Activated CD4-positive, alpha-beta T cell treated with anti-CD3 and anti-CD28 coated beads, Interleukin-2, amount 50 U/mL, for 4 hours (primary cell): ENCODE results near the gene RPS13.
"Not testable (repeated sequence)": the region's sequence is repeated elsewhere in the genome, so short reads cannot be mapped to it uniquely, and the experiment has no call there.

Experiments
- DNase-seq, 2 experiments: peaks; one replicate each; pipeline ENCODE4 v3.0.0-alpha.2; 2020

Gene RPS13

DNA sequence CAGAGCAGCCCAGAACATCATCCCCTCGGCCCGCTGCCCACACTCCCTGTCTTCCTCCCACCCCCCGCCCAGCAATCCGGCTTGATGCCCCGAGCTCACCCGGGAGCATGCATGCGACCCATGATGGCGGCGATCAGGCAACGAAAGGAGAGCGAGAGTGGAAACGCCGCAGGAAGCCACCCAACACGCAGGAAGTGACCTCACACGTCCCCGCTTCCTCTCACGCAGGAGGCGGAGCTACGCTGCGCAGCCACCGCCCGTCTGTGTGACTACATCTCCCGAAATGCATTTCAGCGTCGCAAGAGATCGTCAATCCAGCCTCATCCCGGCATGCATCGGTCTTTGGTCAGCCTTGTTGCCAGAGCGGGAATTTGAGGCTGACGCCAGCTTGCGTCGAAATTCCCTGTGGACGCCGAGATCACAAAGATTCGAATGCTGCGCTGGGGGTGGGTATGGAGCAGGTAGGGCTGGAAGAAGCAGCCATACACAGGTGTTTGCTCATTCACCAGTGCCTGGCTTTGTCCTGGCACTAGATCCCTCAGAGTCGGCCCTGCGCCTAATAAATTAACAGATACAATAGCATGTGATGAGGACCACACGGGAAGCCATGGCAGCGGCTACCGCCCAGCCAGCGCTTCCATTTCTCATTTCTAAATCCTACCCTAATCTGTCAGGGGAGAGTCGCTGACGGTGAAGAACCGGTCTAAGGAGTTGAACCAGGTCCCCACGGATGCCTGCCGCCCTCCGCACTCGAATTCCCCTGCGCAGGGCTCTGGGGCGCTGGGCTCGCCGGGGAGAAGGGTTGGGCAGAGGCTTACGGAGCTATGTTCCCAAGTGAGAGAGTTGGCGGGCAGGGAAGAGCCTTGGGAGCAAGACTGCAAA is at the start of gene RPS13:
TSS of gene RPS13 (minus strand) at position 148 of the 882 bp plus-strand sequence. CDS start at position 122, 26 bp downstream.
- DNase-seq, result peak; percentile 89 to 91

DNA sequence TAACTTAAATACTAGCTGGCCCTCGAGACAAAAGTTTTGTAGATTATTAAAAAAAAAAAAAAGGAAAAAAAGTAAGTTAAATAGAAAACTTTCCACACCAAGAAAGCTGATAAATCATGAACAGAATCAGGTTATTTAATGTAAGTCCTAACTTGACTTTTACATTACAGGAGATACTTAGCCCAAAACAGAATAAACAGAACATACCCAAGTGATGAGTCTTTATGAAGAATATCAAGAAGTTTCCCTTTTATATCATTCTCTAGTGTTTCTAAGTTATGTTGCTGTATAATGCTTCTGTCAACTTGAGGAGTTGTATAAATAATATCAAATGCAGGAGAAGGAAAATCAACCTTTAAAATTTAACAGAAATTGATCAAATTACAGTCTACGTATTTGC is 44.5 kb upstream of the RPS13 start:
- DNase-seq, result no peak

DNA sequence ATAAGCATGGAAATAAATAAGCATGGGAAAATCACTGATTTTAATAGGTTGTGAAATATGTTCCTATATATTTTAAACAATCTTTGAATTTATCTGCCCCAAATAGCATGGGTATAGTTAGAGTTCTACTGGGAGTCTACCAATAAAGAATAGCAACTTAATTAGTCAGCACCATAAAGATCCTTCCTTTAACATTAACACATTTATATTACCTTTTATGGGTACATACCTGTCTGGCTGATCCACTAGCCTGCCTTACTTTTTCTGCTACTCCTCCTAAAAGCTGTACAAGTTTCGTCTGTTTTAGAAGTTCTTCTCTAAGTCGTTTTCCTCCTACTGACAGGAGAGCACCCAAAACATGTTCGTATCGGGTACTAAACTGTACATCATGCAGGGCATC is 39.8 kb upstream of the RPS13 start:
- DNase-seq, result no peak

DNA sequence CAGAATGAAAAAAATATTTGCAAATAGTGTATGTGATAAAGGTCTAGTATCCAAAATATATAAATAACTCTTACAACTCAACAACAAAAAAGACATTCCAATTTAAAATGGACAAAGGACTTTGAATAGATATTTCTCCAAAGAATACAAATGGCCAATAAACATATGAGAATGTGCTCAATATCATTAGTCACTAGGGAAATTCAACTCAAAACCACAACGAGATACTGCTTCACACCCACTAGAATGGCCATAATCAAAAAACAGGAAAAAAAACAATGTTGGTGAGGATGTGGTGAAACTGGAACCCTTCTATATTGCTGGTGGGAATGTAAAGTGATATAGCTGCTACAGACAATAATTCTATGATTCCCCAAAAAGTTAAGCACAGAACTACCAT is 38.6 kb upstream of the RPS13 start:
- no peak for DNase-seq

DNA sequence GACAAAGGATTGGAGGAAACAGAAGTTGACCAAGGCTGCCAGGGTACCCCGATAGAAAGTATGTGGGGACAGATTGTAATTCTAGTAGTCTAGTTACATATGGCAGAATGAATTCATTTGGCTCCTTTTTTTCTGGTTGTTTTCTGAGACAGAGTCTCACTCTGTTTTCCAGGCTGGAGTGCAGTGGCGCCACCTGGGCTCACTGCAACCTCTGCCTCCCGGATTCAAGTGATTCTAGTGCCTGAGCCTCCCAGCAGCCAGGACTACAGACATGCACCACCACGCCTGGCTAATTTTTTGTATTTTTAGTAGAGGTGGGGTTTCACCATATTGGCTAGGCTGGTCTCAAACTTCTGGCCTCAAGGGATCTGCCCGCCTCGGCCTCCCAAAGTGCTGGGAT is 30.3 kb upstream of the RPS13 start:
- not testable (repeated sequence) for DNase-seq

DNA sequence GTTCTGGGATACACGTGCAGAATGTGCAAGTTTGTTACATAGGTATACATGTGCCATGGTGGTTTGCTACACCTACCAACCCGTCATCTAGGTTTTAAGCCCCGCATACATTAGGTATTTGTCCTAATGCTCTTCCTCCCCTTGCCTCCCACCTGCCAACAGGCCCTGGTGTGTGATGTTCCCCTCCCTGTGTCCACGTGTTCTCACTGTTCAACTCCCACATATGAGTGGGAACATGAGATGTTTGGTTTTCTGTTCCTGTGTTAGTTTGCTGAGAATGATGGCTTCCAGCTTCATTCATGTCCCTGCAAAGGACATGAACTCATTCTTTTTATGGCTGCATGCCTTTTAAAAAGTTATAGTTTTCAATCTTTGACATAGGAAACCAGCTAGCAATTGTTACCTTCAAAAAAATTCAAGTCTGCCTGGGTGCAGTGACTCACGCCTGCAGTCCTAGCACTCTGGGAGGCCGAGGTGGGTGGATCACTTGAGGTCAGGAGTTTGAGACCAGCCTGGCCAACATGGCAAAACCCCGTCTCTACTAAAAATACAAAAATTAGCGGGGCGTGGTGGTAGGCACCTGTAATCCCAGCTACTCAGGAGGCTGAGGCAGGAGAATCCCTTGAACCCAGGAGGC is 28.1 kb upstream of the RPS13 start:
- DNase-seq, result not testable (repeated sequence)

DNA sequence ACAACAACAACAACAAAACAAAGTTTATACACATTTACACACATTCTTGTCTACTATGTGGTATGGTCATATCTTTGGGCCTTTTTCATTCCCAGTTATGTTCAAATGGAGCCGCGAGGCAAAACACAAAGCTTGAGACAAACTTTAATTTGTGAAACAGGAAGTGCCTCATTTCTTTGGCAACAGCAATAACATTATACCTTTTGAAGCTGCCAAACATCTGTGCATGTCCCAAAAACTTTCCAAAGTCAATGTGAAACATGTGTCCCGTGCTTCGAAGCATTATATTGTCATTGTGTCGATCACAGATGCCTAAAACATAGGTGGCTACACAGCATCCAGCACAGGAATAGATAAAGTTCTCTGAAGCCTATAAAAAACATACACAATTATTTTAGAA is 25.0 kb upstream of the RPS13 start:
- DNase-seq, result no peak

DNA sequence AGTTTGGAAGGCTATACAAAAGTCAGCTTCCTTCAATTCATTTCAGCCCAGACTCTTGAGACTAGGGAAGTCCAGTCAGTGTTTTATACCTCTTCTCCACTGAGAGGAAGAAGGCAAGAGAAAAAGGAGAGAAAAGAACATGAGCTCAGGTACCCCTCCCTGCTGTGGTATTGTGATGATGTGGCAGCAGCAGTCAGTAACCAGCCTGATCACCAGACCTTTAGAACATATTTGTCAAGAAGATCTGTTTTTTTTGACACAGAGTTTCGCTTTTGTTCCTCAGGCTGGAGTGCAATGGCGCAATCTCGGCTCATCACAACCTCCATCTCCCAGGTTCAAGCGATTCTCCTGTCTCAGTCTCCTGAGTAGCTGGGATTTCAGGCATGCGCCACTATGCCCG is 21.2 kb upstream of the RPS13 start:
- no peak for DNase-seq

DNA sequence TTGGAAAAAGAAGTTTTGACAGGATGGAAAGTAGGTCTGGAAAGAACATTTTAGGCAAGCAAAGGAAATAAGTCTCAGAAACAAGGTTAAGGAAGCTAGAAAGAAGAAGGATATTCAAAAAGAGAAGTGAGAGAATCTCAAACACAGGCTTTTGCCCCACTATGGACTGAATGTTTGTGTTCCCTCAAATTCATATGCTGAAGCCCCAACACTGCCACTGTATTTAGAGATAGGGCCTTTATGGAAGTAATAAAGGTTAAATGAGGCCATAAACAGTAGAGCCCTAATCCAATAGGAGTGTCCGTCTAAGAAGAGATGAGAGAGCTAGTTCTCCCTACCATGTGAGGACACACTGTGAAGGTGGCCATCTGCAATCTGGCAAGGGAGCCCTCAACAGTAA is 20.6 kb upstream of the RPS13 start:
- DNase-seq, result no peak

DNA sequence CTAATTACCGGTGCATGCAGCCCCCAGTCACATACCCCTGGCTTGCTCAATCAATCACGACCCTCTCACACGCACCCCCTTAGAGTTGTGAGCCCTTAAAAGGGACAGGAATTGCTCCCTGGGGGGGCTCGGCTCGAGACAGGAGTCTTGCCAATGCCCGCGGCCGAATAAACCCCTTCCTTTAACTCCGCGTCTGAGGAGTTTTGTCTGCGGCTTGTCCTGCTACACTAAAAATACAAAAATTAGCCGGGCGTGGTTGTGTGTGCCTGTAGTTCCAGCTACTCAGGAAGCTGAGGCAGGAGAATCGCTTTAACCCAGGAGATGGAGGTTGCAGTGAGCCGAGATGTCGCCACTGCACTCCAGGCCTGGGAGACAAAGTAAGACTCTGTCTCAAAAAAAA is 8.5 kb upstream of the RPS13 start:
- DNase-seq, result not testable (repeated sequence)

DNA sequence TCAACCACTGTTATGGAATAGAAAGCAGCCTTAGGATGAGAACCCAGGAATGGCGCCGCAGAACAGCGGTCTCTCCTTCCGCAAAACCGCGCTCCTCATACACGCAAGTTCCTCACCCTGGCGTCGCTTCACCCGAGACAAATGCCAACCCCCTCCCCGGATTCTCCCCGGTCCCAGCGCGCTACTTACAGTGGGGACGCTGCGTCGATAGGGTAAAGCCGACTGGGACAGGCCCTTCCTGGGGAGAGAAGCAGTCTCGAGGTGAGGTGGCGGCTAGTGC is 287 bp downstream of the RPS13 start:
- no peak for DNase-seq

DNA sequence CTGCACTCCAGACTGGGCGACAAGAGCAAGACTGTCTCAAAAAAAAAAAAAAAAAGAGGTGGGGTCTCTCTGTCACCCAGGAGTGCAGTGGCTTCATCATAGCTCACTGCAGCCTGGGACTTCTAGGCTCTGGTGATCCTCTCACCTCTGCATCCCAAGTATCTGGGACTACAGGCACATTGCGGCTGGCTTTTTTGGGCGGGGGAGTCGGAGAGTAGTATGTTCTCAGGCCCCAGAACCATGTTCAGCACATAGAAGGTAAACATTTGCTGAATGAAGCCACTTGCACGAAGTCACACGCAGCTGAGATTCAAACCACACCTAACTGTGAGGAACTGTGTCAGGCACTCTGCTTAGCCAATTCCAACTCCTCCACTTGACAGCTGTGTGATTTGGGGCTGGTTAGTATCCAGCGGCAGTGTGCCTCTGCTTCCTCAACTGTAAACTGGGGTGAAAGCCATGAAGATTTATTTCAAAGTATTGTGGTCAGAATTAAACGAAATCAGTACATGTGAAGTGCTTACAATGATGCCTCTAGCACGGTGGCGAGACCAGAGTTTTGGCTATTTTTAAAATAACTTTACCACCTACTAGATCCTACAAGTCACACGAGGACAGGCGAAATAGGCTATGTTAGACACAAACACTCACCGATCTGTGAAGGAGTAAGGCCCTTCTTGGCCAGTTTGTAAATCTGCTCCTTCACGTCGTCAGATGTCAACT is 789 bp downstream of the RPS13 start:
- DNase-seq, result no peak

DNA sequence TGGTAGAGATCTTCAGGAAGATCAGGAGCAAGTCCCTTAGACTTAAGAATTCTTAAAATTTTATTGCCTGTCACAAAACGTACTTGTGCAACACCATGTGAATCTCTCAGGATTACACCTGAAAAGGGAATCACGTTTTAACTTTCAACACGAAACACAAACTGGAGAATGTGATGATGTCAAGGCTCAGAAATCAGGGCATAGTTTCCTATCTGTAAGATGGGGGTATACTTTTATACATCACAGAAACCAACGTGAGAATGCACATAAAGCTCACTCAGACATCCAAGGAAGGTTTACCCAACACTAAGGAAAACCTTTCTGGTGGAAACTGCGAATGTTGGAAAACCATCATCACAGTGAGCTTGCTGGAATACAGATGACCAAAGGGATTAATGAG is 2.0 kb downstream of the RPS13 start:
- DNase-seq, result no peak

DNA sequence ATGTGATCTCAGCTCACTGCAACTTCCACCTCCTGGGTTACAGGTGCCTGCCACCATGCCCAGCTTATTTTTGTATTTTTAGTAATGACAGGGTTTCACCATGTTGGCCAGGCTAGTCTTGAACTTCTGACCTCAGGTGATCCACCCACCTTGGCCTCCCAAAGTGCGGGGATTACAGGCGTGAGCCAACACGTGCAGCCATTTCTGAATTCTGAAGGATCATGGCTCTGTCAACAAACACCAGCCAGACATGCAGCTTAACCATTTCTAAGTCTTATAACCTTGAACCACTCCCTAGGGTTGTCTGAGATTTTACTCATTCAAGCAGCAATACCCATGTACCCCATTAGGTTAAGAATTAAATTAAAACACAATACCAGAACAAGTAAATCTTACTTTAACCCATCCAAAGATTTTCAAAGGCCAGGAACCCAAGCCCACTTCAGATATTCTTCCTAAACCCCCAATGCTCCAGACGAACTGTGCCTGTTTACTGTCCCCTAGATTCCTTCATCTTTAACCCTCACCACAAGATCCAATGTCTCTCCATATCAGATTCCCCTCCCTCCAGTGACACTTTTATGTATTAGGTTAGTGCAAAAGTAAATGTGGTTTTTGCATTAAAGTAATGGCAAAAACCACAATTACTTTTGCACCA is 4.0 kb downstream of the RPS13 start:
- DNase-seq, result no peak

DNA sequence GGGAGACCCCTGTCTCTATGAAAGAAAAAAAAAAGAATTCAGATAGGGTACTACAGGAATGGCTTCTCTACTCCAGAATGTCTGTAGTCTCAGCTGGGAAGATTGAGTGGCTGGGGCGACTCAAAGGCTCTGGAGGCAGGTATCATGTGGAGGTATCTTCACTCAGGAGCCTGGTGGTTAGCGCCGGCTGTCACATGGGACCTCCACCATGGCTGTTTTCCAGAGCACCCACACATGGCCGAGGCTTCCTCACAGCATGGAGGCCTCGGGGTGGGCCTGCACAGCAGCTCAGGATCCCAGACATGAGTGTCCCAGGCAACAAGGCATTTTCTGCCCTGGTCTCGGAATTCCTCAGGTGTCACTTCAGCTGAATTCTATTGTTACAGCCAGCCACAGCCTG is 10.1 kb downstream of the RPS13 start:
- DNase-seq, result no peak

DNA sequence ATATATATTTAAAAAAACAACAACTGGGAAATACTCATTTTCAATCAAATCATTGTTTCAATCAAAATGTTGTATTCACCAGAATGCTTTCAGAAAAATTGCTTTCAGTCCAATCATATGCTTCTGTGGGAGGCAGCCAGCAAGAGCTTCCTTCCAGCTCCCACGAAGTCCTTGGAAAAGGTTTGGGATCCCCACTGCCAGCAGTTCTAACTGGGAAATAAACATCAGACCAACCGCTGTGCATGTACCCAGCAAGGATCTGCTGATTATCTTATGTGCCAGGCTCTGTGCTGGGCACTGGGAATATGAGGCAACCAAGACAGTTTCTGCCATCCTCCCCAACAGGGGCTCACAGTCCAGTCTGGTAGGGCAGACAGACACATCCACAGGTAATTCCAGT is 10.8 kb downstream of the RPS13 start:
- no peak for DNase-seq

DNA sequence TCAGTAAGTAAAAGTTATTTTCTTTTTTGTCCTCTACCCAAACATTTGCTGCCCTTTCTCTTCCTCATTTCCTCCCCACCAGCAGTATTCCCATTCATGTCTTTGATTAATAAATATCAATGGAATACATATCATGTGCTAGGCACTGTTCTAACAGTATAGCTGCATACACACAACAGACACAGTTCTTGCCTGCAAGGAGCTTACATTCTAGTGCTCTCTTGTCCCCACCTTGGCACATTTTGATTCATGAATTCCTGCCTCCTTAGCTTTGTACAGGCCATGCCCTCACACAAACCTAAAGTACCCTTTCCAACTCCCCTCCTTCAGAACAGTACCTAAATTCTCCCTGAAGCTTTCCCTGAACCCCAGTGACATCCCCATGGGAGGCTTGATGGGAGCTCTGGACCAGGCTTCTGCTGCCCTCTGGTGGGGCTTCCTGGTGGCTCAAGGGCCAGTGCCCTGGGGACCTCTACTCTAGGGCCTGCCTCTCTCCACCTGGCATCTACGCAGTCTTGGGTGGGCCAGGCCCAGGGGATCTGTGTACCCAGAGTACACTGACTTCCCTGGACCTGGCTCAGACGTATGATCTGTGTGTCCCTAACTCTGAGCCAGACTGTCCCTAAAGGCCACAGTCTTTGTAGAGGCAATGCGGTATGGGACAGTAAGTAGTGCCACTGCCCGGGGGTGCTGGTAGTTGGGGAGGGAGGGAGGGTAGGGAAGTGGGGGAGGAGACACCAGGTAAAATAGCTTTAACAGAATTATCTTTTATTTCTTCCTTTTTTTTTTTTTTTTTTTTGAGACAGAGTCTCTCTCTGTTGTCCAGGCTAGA is 14.1 kb downstream of the RPS13 start:
- peak; percentile 19 to 25 for DNase-seq

DNA sequence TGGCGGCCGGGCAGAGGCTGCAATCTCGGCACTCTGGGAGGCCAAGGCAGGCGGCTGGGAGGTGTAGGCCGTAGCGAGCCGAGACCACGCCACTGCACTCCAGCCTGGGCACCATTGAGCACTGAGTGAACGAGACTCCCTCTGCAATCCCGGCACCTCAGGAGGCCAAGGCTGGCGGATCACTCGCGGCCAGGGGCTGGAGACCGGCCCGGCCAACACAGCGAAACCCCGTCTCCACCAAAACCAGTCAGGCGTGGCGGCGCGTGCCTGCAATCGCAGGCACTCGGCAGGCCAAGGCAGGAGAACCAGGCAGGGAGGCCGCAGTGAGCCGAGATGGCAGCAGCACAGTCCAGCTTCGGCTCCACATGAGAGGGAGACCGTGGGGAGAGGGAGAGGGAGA is 26.3 kb downstream of the RPS13 start:
- not testable (repeated sequence) for DNase-seq

DNA sequence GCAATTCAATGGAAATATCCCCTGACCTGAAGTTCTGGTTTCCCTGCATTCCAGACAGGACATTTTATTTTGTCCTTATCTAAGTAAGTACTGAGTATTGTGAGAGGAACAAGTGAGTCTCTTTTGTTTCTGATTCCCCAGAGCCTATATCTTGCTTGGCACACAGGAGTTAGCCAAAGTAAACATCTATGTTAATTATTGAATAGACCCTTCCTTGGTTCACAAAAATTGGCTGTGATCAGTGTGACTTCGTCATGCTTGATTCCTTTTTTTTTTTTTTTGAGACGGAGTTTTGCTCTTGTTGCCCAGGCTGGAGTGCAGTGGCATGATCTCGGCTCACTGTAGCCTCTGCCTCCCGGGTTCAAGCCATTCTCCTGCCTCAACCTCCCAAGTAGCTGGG is 29.0 kb downstream of the RPS13 start:
- not testable (repeated sequence) for DNase-seq

DNA sequence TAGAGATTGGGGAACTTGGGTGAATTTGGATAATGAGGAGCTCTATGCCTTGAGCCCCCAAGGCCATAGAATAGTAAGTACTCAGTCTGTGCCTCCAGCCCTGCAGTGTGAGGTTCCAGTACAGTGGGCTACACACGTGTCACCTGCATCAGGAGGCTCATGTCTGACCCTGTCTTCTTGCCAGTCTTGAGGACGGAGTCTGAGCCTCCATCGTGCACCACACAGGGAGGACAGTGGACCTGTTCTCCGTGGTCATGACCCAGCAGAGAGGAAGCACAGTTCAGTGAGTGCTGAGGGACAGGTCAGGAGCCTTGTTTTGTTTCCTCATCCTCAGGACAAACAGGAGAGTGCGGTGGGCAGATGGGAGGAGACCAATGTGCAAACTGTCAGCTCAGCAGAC is 30.8 kb downstream of the RPS13 start:
- no peak for DNase-seq

DNA sequence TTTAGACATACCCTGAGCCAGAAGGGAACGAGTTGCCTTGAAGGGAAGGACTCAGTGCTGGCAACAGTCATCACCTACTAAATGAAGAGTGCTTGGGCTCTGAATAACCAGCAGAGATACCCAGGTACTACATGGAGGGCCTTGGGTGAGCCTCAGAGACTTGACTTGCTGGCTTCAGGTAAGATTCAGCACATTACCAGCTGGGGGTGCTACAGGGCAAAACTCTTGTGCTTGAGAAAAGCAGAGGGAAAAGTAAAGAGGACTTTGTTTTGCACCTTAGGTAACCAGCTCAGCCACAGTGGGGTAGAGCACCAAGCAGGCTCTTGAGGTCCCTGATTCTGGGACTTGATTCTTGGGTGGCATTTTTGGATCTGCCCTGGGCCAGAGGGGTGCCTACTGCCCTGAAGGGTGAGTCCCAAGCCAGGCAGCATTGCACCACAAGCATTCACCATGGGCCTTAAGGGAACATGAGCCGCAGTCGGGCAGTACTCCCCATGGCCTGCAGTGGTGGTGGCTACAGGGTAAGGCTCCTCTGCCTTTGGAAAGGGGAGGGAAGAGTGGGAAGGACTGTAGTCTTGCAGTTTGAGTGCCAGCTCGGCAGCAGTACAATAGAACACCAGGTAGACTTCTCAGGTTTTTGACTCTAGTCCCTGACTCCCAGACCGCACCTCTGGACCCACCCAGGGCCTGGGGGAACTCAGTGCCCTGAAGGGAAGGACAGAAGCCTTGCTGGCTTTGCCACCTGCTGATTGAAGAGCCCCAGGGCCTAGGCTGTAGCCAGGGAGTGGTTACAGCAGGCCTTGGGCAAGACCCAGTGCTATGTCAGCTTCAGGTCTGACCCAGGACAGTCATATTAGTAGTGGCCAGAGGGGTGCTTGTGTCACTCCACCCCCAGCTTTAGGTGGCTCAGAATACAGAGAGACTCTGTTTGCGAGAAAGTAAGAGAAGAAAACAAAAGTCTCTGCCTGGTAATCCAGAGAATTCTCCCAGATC is 40.5 kb downstream of the RPS13 start:
- DNase-seq, result no peak
